ENCODE results near the gene ZNF646.

- TF ChIP-seq, protein P1, sequence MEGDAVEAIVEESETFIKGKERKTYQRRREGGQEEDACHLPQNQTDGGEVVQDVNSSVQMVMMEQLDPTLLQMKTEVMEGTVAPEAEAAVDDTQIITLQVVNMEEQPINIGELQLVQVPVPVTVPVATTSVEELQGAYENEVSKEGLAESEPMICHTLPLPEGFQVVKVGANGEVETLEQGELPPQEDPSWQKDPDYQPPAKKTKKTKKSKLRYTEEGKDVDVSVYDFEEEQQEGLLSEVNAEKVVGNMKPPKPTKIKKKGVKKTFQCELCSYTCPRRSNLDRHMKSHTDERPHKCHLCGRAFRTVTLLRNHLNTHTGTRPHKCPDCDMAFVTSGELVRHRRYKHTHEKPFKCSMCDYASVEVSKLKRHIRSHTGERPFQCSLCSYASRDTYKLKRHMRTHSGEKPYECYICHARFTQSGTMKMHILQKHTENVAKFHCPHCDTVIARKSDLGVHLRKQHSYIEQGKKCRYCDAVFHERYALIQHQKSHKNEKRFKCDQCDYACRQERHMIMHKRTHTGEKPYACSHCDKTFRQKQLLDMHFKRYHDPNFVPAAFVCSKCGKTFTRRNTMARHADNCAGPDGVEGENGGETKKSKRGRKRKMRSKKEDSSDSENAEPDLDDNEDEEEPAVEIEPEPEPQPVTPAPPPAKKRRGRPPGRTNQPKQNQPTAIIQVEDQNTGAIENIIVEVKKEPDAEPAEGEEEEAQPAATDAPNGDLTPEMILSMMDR (IDR thresholded peaks at IDR 0.05; ENCODE audit: low read depth, low read length), result no peak
- no peak for TF ChIP-seq EZH2phosphoT487 (IDR thresholded peaks at IDR 0.05; ENCODE audit: low read depth)
Observed at GRCh38 chr16:31064882-31065461, 9.2 kb upstream of the ZNF646 start.

Measured in OCI-LY3 (cell line).